ENCODE data around the gene HS3ST5. TPM values are rescaled to one million over a fixed set of nuclear protein-coding genes. Genes with fewer than 3 reads are reported as not detected.

HS3ST5 gene
- polyA plus RNA-seq, 1 donor (not counting 4 experiments of a cell fraction or from before 2014, with no cell fraction given), result not detected

GRCh38 chr6:114377881-114378280, 35.1 kb upstream of the HS3ST5 start:
- dilution Hi-C loops (cut with MboI; ENCODE audit: extremely low pct_ligation_motif_present, low sequenced_read_pairs), result no loop called here

GRCh38 chr6:114376611-114377175, 33.9 kb upstream of the HS3ST5 start:
- H3K4me1 ChIP-seq (ENCODE audit: control insufficient read depth, extremely low read depth, insufficient read depth, low read length), result no peaks in the 10 kb centered on the region
- H3K4me3 ChIP-seq (ENCODE audit: control insufficient read depth in 2 of 3, extremely low read depth in 1 of 3, insufficient read depth in 2 of 3, low read depth in 1 of 3, low read length in 3 of 3), result no peak overlapping the region
- H3K27me3 ChIP-seq (ENCODE audit: control insufficient read depth, extremely low read depth, insufficient read depth, low read length), result no peaks in the 10 kb centered on the region
- TF ChIP-seq CTCF (optimal IDR thresholded peaks at IDR 0.05 in 1 of 3, IDR thresholded peaks at IDR 0.05 in 1 of 3, conservative IDR thresholded peaks at IDR 0.05 in 1 of 3; ENCODE audit: extremely low read depth in 1 of 3, insufficient read depth in 2 of 3, low read length in 3 of 3) (no peak), EZH2 (IDR thresholded peaks at IDR 0.05; ENCODE audit: low read length) (no peak)
- dilution Hi-C loops (cut with MboI; ENCODE audit: extremely low pct_ligation_motif_present, low sequenced_read_pairs), result no loop called here
- DNase-seq (ENCODE audit: low read depth, low spot score), result no peak
- no peaks in the 10 kb centered on the region for H3K9me1 ChIP-seq (ENCODE audit: control insufficient read depth, extremely low read depth, insufficient read depth, low read length)
- no peak overlapping the region for H3K9ac ChIP-seq (ENCODE audit: control insufficient read depth, extremely low read depth, insufficient read depth, low read length)
- no peak overlapping the region for H2AFZ ChIP-seq (ENCODE audit: control insufficient read depth, low read length)
- no peaks in the 10 kb centered on the region for H3K9me3 ChIP-seq (ENCODE audit: control insufficient read depth, low read depth, low read length)
- no peak overlapping the region for H3K4me2 ChIP-seq (ENCODE audit: control insufficient read depth, extremely low read depth, insufficient read depth, low read depth, low read length)
- H3K27ac ChIP-seq (ENCODE audit: control insufficient read depth, insufficient read depth, low read length), result no peak overlapping the region
- no peaks in the 10 kb centered on the region for H3K79me2 ChIP-seq (ENCODE audit: control insufficient read depth, insufficient read depth, low read length)
- no peaks in the 10 kb centered on the region for H3K36me3 ChIP-seq (ENCODE audit: control insufficient read depth in 2 of 2, extremely low read depth in 1 of 2, insufficient read depth in 2 of 2, low read length in 2 of 2)
- no peaks in the 10 kb centered on the region for H4K20me1 ChIP-seq (ENCODE audit: control insufficient read depth, extremely low read depth, insufficient read depth, low read length)
- no peak for FAIRE-seq

More at GRCh38 chr6:114377881-114378280, 35.1 kb upstream of the HS3ST5 start:
- no peaks in the 10 kb centered on the region for H4K20me1 ChIP-seq (ENCODE audit: control insufficient read depth, extremely low read depth, insufficient read depth, low read length)
- FAIRE-seq, result no peak
- DNase-seq (ENCODE audit: low read depth, low spot score), result no peak
- H3K27me3 ChIP-seq (ENCODE audit: control insufficient read depth, extremely low read depth, insufficient read depth, low read length), result no peaks in the 10 kb centered on the region
- no peaks in the 10 kb centered on the region for H3K9me3 ChIP-seq (ENCODE audit: control insufficient read depth, low read depth, low read length)
- H2AFZ ChIP-seq (ENCODE audit: control insufficient read depth, low read length), result no peak overlapping the region
- H3K79me2 ChIP-seq (ENCODE audit: control insufficient read depth, insufficient read depth, low read length), result no peaks in the 10 kb centered on the region
- H3K4me2 ChIP-seq (ENCODE audit: control insufficient read depth, extremely low read depth, insufficient read depth, low read depth, low read length), result no peak overlapping the region
- no peaks in the 10 kb centered on the region for H3K4me1 ChIP-seq (ENCODE audit: control insufficient read depth, extremely low read depth, insufficient read depth, low read length)
- no peak overlapping the region for H3K9ac ChIP-seq (ENCODE audit: control insufficient read depth, extremely low read depth, insufficient read depth, low read length)
- H3K27ac ChIP-seq (ENCODE audit: control insufficient read depth, insufficient read depth, low read length), result no peak overlapping the region
- no peaks in the 10 kb centered on the region for H3K36me3 ChIP-seq (ENCODE audit: control insufficient read depth in 2 of 2, extremely low read depth in 1 of 2, insufficient read depth in 2 of 2, low read length in 2 of 2)
- TF ChIP-seq EZH2 (IDR thresholded peaks at IDR 0.05; ENCODE audit: low read length) (no peak), CTCF (optimal IDR thresholded peaks at IDR 0.05 in 1 of 3, IDR thresholded peaks at IDR 0.05 in 1 of 3, conservative IDR thresholded peaks at IDR 0.05 in 1 of 3; ENCODE audit: extremely low read depth in 1 of 3, insufficient read depth in 2 of 3, low read length in 3 of 3) (no peak)
- H3K4me3 ChIP-seq (ENCODE audit: control insufficient read depth in 2 of 3, extremely low read depth in 1 of 3, insufficient read depth in 2 of 3, low read depth in 1 of 3, low read length in 3 of 3), result no peak overlapping the region
- no peaks in the 10 kb centered on the region for H3K9me1 ChIP-seq (ENCODE audit: control insufficient read depth, extremely low read depth, insufficient read depth, low read length)
